Measurements from ENCODE around the gene CLRN2. TPM values are rescaled to one million over a fixed set of nuclear protein-coding genes. Genes with fewer than 3 reads are reported as not detected.

Gene CLRN2
- total RNA-seq, 3 donors from 2014 or later (not counting 1 experiment from before 2014, with no cell fraction given) = not detected

GRCh38 chr4:17497890-17498523, 17.0 kb upstream of the CLRN2 start:
- H3K36me3 ChIP-seq (ENCODE audit: control insufficient read depth, insufficient read depth, low read length) = peaks cover 30% of the 10 kb centered on the region
- no peaks in the 10 kb centered on the region for H3K9me3 ChIP-seq (ENCODE audit: control insufficient read depth, insufficient read depth, low read length)
- DNase-seq (no peak), ATAC-seq (no peak)
- H3K27me3 ChIP-seq (ENCODE audit: control insufficient read depth, insufficient read depth, low read length) = no peaks in the 10 kb centered on the region
- H3K4me1 ChIP-seq (ENCODE audit: control insufficient read depth, insufficient read depth, low read length) = no peaks in the 10 kb centered on the region
- 90% methylated on average over 6 of the region's 7 CpGs for WGBS (ENCODE audit: insufficient coverage)
- Mint-ChIP-seq H3K4me3 (no peak overlapping the region), H3K27me3 (ENCODE audit: low read depth in 2 of 2) (no peaks in the 10 kb centered on the region), H3K27ac (no peak overlapping the region), H3K4me1 (peaks cover 8 to 12% of the 10 kb centered on the region in 2 donors), H3K36me3 (peaks cover 34% of the 10 kb centered on the region), H3K9me3 (no peaks in the 10 kb centered on the region)
- TF ChIP-seq CTCF (IDR thresholded peaks at IDR 0.05) = no peak
- intact Hi-C loops (cut with micrococcal nuclease) = no loop called here
- no peak overlapping the region for H3K27ac ChIP-seq (ENCODE audit: low read length)
- no peak overlapping the region for H3K4me3 ChIP-seq (ENCODE audit: low read length)

GRCh38 chr4:17500574-17500973, 14.4 kb upstream of the CLRN2 start:
- no peaks in the 10 kb centered on the region for H3K9me3 Mint-ChIP-seq
- intact Hi-C loops (cut with micrococcal nuclease) = no loop called here
- Histone ChIP-seq H3K4me1 (ENCODE audit: control insufficient read depth, insufficient read depth, low read length) (no peaks in the 10 kb centered on the region), H3K36me3 (ENCODE audit: control insufficient read depth, insufficient read depth, low read length) (peaks cover 29% of the 10 kb centered on the region), H3K27me3 (ENCODE audit: control insufficient read depth, insufficient read depth, low read length) (no peaks in the 10 kb centered on the region), H3K9me3 (ENCODE audit: control insufficient read depth, insufficient read depth, low read length) (no peaks in the 10 kb centered on the region), H3K27ac (ENCODE audit: low read length) (no peak overlapping the region), H3K4me3 (ENCODE audit: low read length) (no peak overlapping the region)
- H3K36me3 Mint-ChIP-seq = peaks cover 34% of the 10 kb centered on the region
- no peak for ATAC-seq
- H3K4me3 Mint-ChIP-seq = no peak overlapping the region
- no peak for DNase-seq
- H3K27me3 Mint-ChIP-seq (ENCODE audit: low read depth in 2 of 2) = no peaks in the 10 kb centered on the region
- H3K4me1 Mint-ChIP-seq = peaks cover 4 to 12% of the 10 kb centered on the region in 2 donors
- H3K27ac Mint-ChIP-seq = no peak overlapping the region
- no peak for TF ChIP-seq CTCF (IDR thresholded peaks at IDR 0.05)

DNA sequence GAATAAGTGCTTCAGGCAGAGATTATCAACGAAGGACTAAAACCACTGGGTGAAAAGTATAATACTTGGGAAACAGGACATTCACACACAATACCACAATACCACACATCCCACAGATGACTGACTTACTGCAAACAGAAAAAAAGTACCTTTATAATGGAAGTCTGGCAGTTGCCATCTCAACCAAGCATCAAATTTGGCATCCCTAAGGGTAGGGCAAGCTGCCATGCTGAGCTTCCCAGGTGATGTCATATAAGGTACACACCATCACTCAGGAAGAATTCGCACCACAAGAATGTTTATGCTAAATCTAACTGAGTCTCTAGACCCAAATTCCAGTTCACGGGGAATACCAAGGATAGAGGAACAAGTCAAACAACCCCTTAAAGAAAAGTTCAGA, 12.2 kb upstream of the CLRN2 start:
- intact Hi-C loops (cut with micrococcal nuclease) = no loop called here
- ATAC-seq (no peak), DNase-seq (no peak)
- H3K27ac ChIP-seq (ENCODE audit: low read length) = no peak overlapping the region
- no peaks in the 10 kb centered on the region for H3K4me1 ChIP-seq (ENCODE audit: control insufficient read depth, insufficient read depth, low read length)
- no peaks in the 10 kb centered on the region for H3K27me3 ChIP-seq (ENCODE audit: control insufficient read depth, insufficient read depth, low read length)
- Mint-ChIP-seq H3K27me3 (ENCODE audit: low read depth in 2 of 2) (no peaks in the 10 kb centered on the region), H3K27ac (no peak overlapping the region), H3K4me1 (peaks cover 4 to 12% of the 10 kb centered on the region in 2 donors), H3K4me3 (no peak overlapping the region), H3K9me3 (no peaks in the 10 kb centered on the region), H3K36me3 (peaks cover 34% of the 10 kb centered on the region)
- H3K36me3 ChIP-seq (ENCODE audit: control insufficient read depth, insufficient read depth, low read length) = peaks cover 28% of the 10 kb centered on the region
- no peak for TF ChIP-seq CTCF (IDR thresholded peaks at IDR 0.05)
- H3K9me3 ChIP-seq (ENCODE audit: control insufficient read depth, insufficient read depth, low read length) = no peaks in the 10 kb centered on the region
- 100% methylated on average over 2 of the region's 3 CpGs for WGBS (ENCODE audit: insufficient coverage)
- no peak overlapping the region for H3K4me3 ChIP-seq (ENCODE audit: low read length)

GRCh38 chr4:17504081-17504480, 10.9 kb upstream of the CLRN2 start:
- H3K4me1 Mint-ChIP-seq = peaks cover 4 to 6% of the 10 kb centered on the region in 2 donors
- H3K27me3 Mint-ChIP-seq (ENCODE audit: low read depth in 2 of 2) = no peaks in the 10 kb centered on the region
- Histone ChIP-seq H3K36me3 (ENCODE audit: control insufficient read depth, insufficient read depth, low read length) (peaks cover 22% of the 10 kb centered on the region), H3K9me3 (ENCODE audit: control insufficient read depth, insufficient read depth, low read length) (no peaks in the 10 kb centered on the region), H3K4me1 (ENCODE audit: control insufficient read depth, insufficient read depth, low read length) (no peaks in the 10 kb centered on the region), H3K27ac (ENCODE audit: low read length) (no peak overlapping the region), H3K4me3 (ENCODE audit: low read length) (no peak overlapping the region), H3K27me3 (ENCODE audit: control insufficient read depth, insufficient read depth, low read length) (no peaks in the 10 kb centered on the region)
- WGBS (ENCODE audit: insufficient coverage) = 88% methylated on average over 7 of the region's 7 CpGs
- no peaks in the 10 kb centered on the region for H3K9me3 Mint-ChIP-seq
- H3K27ac Mint-ChIP-seq = no peak overlapping the region
- DNase-seq (no peak), ATAC-seq (no peak)
- H3K4me3 Mint-ChIP-seq = no peak overlapping the region
- intact Hi-C loops (cut with micrococcal nuclease) = no loop called here
- H3K36me3 Mint-ChIP-seq = peaks cover 21% of the 10 kb centered on the region
- TF ChIP-seq CTCF (IDR thresholded peaks at IDR 0.05) = no peak
